NCI-H774 (cell line): ENCODE results near the gene DDC.

Experiments used
- DNase-seq: peaks from one replicate; lab custom pipeline; 2025; lab: John Stamatoyannopoulos, UW

The DDC gene

DNA sequence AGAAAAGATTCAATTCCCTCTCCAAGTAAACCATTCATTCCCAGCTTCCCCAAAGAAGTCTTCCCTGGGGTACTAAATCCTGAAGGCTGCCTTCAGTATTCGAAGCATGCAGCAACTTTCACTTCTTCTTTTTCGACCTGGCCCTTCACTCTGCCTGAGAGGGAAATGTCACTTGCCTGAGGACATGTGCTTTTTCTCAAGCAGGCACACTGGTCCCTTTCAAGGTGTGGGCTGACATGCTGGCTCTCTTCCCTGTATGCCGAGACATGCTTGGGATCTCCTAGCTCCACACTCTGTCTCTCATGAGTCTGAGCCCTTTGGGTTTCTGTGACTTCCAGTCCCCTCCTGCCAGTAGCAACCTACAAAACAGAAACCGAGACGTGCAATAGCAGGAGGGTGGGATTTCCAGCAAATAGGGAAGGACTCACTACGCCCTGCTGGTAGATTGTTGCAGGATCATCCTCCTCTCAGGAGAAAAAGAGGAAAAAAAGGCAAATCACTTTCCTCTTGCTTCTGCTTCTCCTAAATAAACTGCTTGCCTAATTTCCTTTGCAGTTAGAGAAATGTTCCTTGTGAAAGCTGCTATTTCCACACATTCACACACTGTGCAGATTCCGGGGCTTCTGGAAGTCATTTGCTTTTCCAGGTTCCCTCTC is 148.6 kb downstream of the DDC start:
- DNase-seq: no peak

GRCh38 chr7:50415844-50416364 is 149.3 kb downstream of the DDC start:
- DNase-seq: no peak

DNA sequence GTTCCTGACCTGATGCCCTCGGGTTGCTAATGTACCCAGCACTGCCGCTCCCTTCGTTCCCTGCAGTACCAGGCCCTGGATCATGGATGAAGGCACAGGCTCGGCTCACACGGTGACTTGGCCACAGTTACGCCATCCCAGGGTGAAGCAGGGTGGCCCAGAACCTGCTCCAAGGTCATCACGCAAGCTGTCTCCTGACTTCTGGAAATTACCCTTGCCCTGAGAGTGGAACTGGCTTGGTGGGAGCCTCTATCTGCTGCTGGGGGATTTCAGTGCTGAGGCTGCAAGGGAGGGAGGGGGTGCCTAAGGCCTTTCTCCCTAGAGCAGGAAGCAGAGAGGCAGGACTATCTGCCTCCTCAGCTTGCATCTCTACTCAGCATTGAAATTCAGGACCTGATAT is 151.6 kb downstream of the DDC start:
- no peak for DNase-seq

- DNase-seq: no peak
These were observed 152.2 kb downstream of the DDC start for GRCh38 chr7:50412973-50413372.

DNA sequence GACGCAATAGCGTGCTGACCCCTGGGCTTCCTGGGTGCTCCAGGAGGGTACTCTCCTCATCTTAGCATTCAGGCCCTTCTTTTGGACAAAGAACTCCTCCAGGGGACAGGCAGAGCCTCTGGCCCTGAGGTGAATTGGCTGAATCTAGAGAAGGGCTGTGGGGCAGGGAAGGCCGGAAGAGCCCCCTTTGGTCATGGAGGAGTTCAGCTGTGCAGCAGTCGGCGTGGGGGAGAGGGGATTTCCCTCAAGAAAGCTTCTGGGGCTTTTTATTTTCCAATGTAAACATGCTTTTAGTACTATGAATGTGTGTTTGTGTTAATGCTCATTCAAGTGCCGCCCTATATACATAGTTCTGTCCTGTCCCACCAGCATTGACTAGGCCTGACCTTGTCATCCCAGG is 153.9 kb downstream of the DDC start:
- DNase-seq: no peak

DNA sequence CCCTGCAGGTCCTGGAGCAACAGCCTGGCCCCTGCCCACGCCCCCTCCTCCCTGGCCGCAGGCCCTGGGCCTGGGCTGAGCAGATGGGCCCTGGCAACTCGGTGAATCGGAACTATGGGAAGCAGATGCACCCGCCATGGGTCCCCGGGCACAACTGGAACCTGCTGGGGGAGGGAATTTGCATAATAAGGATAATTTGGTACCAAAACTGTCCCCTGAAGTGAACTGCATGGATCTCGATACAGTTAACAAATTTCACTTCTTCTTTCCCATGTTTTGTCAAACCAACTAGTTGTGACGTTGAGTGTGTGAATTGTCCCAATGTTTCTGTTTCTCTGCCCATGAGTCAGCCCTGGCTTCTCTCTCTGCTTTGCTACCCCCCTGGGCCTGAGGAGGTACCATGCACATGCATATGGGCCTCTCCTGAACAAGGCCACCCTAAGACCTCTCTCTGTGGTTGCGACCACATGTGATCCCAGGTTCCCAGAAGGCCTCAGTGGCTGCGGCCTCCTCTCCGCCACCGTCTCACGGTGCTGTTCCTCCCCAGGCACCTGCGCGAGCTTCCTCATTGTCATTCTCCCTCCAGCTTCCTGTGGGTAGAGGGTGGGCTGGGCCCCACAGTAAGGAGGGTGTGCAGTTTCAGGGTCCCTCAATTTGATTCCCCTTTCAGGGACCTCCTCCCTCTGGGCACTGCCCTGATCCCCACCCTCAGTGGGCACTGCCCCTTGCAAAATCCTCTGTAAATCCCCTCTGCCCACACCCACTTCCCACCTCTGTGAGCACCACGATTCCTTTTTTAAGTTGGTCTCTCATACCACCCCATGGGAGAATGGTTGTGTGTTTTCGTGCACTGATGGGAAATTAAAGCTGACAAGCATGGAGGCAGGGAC is 155.1 kb downstream of the DDC start:
- DNase-seq: no peak
